Activated naive CD8-positive, alpha-beta T cell treated with anti-CD3 and anti-CD28 coated beads, Interleukin-2, amount 50 U/mL, for 24 hours (primary cell): ENCODE data around the gene CDRT15.

Source experiments
- ATAC-seq: fragments of 150-1000 bp; cut with Tn5 transposase; one replicate; pipeline ENCODE4 v1.10.0; 2021
- DNase-seq: peaks from one replicate; pipeline ENCODE4 v3.0.0; 2021
- H3K27ac Mint-ChIP-seq: one replicate; pipeline ENCODE4 v1.8.0; 2021; ENCODE audit warnings: mild to moderate bottlenecking, mixed read lengths
- H3K27me3 Mint-ChIP-seq: one replicate; pipeline ENCODE4 v1.8.0; 2021; ENCODE audit warnings: mixed read lengths
- H3K36me3 Mint-ChIP-seq: one replicate; pipeline ENCODE4 v1.8.0; 2021; ENCODE audit warnings: low read depth, mixed read lengths
- H3K4me1 Mint-ChIP-seq: one replicate; pipeline ENCODE4 v1.8.0; 2021; ENCODE audit warnings: mixed read lengths
- H3K4me3 Mint-ChIP-seq: one replicate; pipeline ENCODE4 v1.8.0; 2021; ENCODE audit warnings: mild to moderate bottlenecking, moderate library complexity, mixed read lengths
- H3K9me3 Mint-ChIP-seq: one replicate; pipeline ENCODE4 v1.8.0; 2021; ENCODE audit warnings: mixed read lengths

The CDRT15 gene

GRCh38 chr17:14225254-14225980 is 11.2 kb downstream of the CDRT15 start:
- H3K9me3 Mint-ChIP-seq: no peaks in the 10 kb centered on the region
- peaks cover 6% of the 10 kb centered on the region for H3K36me3 Mint-ChIP-seq
- H3K27ac Mint-ChIP-seq: no peak overlapping the region

GRCh38 chr17:14222611-14223010 is 14.1 kb downstream of the CDRT15 start:
- Mint-ChIP-seq H3K27ac (no peak overlapping the region), H3K27me3 (no peaks in the 10 kb centered on the region), H3K9me3 (no peaks in the 10 kb centered on the region), H3K4me1 (peaks cover 3% of the 10 kb centered on the region), H3K36me3 (peaks cover 6% of the 10 kb centered on the region), H3K4me3 (no peak overlapping the region)
- no peak for DNase-seq
- ATAC-seq: no peak

More at GRCh38 chr17:14225254-14225980, 11.2 kb downstream of the CDRT15 start:
- no peaks in the 10 kb centered on the region for H3K27me3 Mint-ChIP-seq
- H3K4me1 Mint-ChIP-seq: peaks cover 3% of the 10 kb centered on the region
- ATAC-seq (no peak), DNase-seq (no peak)
- H3K4me3 Mint-ChIP-seq: no peak overlapping the region

GRCh38 chr17:14214271-14214670 is 22.4 kb downstream of the CDRT15 start:
- ATAC-seq (no peak), DNase-seq (no peak)
- no peak overlapping the region for H3K4me3 Mint-ChIP-seq
- H3K27me3 Mint-ChIP-seq: no peaks in the 10 kb centered on the region
- peaks cover 27% of the 10 kb centered on the region for H3K36me3 Mint-ChIP-seq
- H3K9me3 Mint-ChIP-seq: no peaks in the 10 kb centered on the region
- H3K27ac Mint-ChIP-seq: no peak overlapping the region
- H3K4me1 Mint-ChIP-seq: peaks cover 7% of the 10 kb centered on the region

- no peaks in the 10 kb centered on the region for H3K9me3 Mint-ChIP-seq
- H3K36me3 Mint-ChIP-seq: peaks cover 37% of the 10 kb centered on the region
- no peak for ATAC-seq
- no peak overlapping the region for H3K4me3 Mint-ChIP-seq
- H3K27me3 Mint-ChIP-seq: no peaks in the 10 kb centered on the region
- H3K27ac Mint-ChIP-seq: no peak overlapping the region
- H3K4me1 Mint-ChIP-seq: peaks cover 9% of the 10 kb centered on the region
- no peak for DNase-seq
These were observed 24.3 kb downstream of the CDRT15 start for GRCh38 chr17:14212401-14212800.

GRCh38 chr17:14211801-14212200 is 24.9 kb downstream of the CDRT15 start:
- Mint-ChIP-seq H3K4me3 (no peak overlapping the region), H3K36me3 (peaks cover 39% of the 10 kb centered on the region), H3K27ac (no peak overlapping the region), H3K4me1 (peaks cover 11% of the 10 kb centered on the region), H3K9me3 (no peaks in the 10 kb centered on the region), H3K27me3 (no peaks in the 10 kb centered on the region)
- peak; percentile 46 for DNase-seq
- no peak for ATAC-seq

GRCh38 chr17:14211246-14211645 is 25.4 kb downstream of the CDRT15 start:
- Mint-ChIP-seq H3K27me3 (no peaks in the 10 kb centered on the region), H3K36me3 (peaks cover 41% of the 10 kb centered on the region), H3K4me1 (peaks cover 12% of the 10 kb centered on the region), H3K4me3 (no peak overlapping the region), H3K27ac (no peak overlapping the region), H3K9me3 (no peaks in the 10 kb centered on the region)
- ATAC-seq: no peak
- no peak for DNase-seq

GRCh38 chr17:14209215-14209614 is 27.4 kb downstream of the CDRT15 start:
- peaks cover 33% of the 10 kb centered on the region for H3K4me1 Mint-ChIP-seq
- no peak overlapping the region for H3K4me3 Mint-ChIP-seq
- DNase-seq: no peak
- H3K27me3 Mint-ChIP-seq: no peaks in the 10 kb centered on the region
- no peak overlapping the region for H3K27ac Mint-ChIP-seq
- peaks cover 3% of the 10 kb centered on the region for H3K9me3 Mint-ChIP-seq
- ATAC-seq: no peak
- H3K36me3 Mint-ChIP-seq: peaks cover 57% of the 10 kb centered on the region

GRCh38 chr17:14207791-14208190 is 28.9 kb downstream of the CDRT15 start:
- H3K4me1 Mint-ChIP-seq: peaks cover 46% of the 10 kb centered on the region
- peaks cover 59% of the 10 kb centered on the region for H3K36me3 Mint-ChIP-seq
- peaks cover 3% of the 10 kb centered on the region for H3K9me3 Mint-ChIP-seq
- ATAC-seq (no peak), DNase-seq (no peak)
- H3K27me3 Mint-ChIP-seq: no peaks in the 10 kb centered on the region
- H3K4me3 Mint-ChIP-seq: no peak overlapping the region
- H3K27ac Mint-ChIP-seq: no peak overlapping the region

- Mint-ChIP-seq H3K4me3 (no peak overlapping the region), H3K36me3 (peaks cover 60% of the 10 kb centered on the region), H3K9me3 (peaks cover 3% of the 10 kb centered on the region), H3K27ac (no peak overlapping the region), H3K27me3 (no peaks in the 10 kb centered on the region), H3K4me1 (peaks cover 55% of the 10 kb centered on the region)
- DNase-seq (no peak), ATAC-seq (no peak)
These were observed 29.8 kb downstream of the CDRT15 start for GRCh38 chr17:14206891-14207290.

GRCh38 chr17:14205992-14206461 is 30.6 kb downstream of the CDRT15 start:
- DNase-seq (peak; percentile 55), ATAC-seq (peak; percentile 55)
- H3K9me3 Mint-ChIP-seq: peaks cover 3% of the 10 kb centered on the region
- H3K36me3 Mint-ChIP-seq: peaks cover 51% of the 10 kb centered on the region
- H3K4me3 Mint-ChIP-seq: peak overlapping the region; percentile 37
- H3K27ac Mint-ChIP-seq: peak overlapping the region; percentile 68
- H3K4me1 Mint-ChIP-seq: peaks cover 56% of the 10 kb centered on the region
- no peaks in the 10 kb centered on the region for H3K27me3 Mint-ChIP-seq

GRCh38 chr17:14205380-14205779 is 31.3 kb downstream of the CDRT15 start:
- ATAC-seq (no peak), DNase-seq (no peak)
- Mint-ChIP-seq H3K27me3 (no peaks in the 10 kb centered on the region), H3K36me3 (peaks cover 46% of the 10 kb centered on the region), H3K4me3 (peak overlapping the region; percentile 37), H3K9me3 (peaks cover 3% of the 10 kb centered on the region), H3K4me1 (peaks cover 63% of the 10 kb centered on the region), H3K27ac (peak overlapping the region; percentile 68)

GRCh38 chr17:14204546-14204945 is 32.1 kb downstream of the CDRT15 start:
- Mint-ChIP-seq H3K27ac (peak overlapping the region; percentile 29), H3K4me1 (peaks cover 71% of the 10 kb centered on the region), H3K4me3 (no peak overlapping the region), H3K27me3 (no peaks in the 10 kb centered on the region), H3K36me3 (peaks cover 43% of the 10 kb centered on the region), H3K9me3 (peaks cover 3% of the 10 kb centered on the region)
- DNase-seq (no peak), ATAC-seq (no peak)

- peaks cover 76% of the 10 kb centered on the region for H3K4me1 Mint-ChIP-seq
- H3K36me3 Mint-ChIP-seq: peaks cover 41% of the 10 kb centered on the region
- peak overlapping the region; percentile 29 for H3K27ac Mint-ChIP-seq
- no peak overlapping the region for H3K4me3 Mint-ChIP-seq
- H3K9me3 Mint-ChIP-seq: peaks cover 3% of the 10 kb centered on the region
- ATAC-seq: no peak
- DNase-seq: no peak
- H3K27me3 Mint-ChIP-seq: no peaks in the 10 kb centered on the region
These were observed 32.6 kb downstream of the CDRT15 start for GRCh38 chr17:14204084-14204483.

- Mint-ChIP-seq H3K4me3 (no peak overlapping the region), H3K27ac (peak overlapping the region; percentile 29), H3K27me3 (no peaks in the 10 kb centered on the region), H3K9me3 (peaks cover 3% of the 10 kb centered on the region), H3K4me1 (peaks cover 83% of the 10 kb centered on the region), H3K36me3 (peaks cover 48% of the 10 kb centered on the region)
- ATAC-seq: peak; percentile 57
- DNase-seq: no peak
These were observed 33.3 kb downstream of the CDRT15 start for GRCh38 chr17:14203388-14203787.

GRCh38 chr17:14202388-14203166 is 34.1 kb downstream of the CDRT15 start:
- DNase-seq (no peak), ATAC-seq (peak; percentile 6)
- Mint-ChIP-seq H3K9me3 (peaks cover 3% of the 10 kb centered on the region), H3K27me3 (no peaks in the 10 kb centered on the region), H3K4me1 (peaks cover 91% of the 10 kb centered on the region), H3K4me3 (peak overlapping the region; percentile 3), H3K36me3 (peaks cover 45% of the 10 kb centered on the region), H3K27ac (peak overlapping the region; percentile 76)
